NCI-H128 (cell line): ENCODE data around the gene SLC35G3.
"Not testable (repeated sequence)": the region's sequence is repeated elsewhere in the genome, so short reads cannot be mapped to it uniquely, and the experiment has no call there.

ENCODE experiments used
- DNase-seq: peaks from one replicate; lab custom pipeline; 2025; ENCODE audit not compliant: unreplicated experiment; lab: John Stamatoyannopoulos, UW

Gene SLC35G3

DNA sequence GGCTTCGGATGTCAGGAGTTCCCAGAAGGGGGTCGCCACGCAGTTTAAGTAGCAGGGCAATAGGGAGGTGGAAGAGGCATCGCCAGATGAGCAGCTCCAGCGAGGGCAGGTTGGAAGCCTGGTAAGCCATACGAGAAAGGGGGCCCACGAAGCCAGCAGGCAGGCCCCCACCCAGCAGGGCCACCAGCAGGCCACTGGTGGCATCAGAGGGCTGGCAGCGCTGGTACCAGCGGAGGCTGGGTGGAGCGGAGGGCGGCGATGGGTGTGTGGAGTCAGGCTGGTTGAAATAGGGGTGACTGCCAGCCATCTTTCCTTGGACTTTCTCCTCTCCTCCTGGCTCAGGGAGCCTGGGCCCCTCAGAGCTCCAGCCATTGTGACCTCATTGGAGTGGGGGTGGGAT lies at the start of gene SLC35G3:
SLC35G3 (minus strand) TSS at position 393 of the 400 bp plus-strand sequence; CDS start at position 307, 86 bp downstream.
- DNase-seq, result not testable (repeated sequence)

DNA sequence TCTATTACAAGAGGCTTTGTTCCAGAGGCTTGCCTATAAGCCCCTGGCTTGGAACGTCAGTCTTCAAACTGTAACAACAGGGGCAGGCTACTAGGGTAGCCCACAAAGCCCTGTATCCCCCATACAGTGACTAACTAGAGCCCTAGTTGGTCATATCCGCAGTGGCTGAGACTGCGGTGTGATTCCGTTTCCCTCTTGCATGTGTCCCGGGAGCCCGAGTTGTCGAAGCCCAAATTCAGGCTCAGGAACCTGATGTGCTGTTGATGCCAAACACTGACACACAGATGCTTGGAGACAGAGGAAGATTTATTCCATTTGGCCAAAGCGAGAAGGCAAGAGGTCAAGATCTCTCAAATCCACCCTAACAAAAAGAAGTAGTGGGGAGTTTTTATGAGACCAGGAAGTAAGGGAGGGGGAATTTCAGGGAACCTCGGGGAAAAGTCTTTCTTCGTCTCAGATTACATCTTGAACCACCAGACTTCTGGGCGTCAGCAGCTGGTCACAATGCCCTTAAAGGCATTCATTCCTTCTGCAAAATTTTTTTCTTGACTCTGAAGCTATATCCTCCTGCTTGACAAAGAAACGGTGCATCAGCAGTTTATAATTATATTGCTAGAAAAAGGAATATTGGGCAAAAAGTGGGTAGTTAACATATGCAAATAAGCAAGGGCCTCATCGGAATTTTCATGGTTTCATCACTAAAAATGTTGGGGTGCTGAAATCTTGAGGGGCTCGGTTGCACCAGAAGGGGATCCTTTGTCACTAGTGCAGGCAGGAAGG lies 49.6 kb upstream of the SLC35G3 start:
- no peak for DNase-seq

DNA sequence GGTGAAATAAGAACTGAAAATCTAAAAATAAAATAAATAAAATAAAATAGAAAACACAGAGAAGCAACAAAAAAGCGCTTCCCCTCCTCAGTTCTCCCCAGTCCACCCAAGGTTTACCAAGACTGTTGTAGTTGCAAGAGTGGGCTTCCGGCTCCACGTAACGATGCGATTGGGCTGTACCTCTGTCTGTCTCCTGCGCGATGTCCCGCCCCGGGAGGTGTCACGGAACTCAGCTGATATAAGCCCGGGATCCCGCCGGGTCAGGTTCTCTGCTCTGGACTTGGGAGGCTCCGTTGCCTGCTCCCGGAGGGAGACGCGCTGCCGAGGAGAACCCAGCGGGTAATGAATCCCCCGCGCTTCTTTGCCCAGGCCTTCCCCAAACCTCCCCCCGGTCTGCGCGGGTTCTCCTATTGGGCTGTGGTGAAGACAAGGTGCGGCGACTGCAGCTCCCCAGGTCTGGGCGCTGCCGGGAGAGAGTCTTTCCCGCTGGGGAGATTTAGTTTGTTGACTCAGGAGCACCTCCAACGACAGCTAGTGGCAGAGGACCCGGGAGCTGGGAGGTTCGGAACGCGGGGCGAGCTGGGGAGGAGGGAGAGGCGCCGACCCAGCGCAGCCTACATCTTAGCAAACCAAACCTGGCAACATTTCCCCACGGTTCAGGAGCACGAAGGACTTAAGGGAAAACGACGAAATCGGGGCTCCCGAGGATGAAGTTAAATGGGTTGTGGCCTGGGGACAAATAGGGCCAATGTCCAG lies 48.8 kb upstream of the SLC35G3 start, which contains the start of gene SLFN5:
SLFN5 (plus strand) TSS at position 268 of the 756 bp plus-strand sequence. CDS start 15,619 bp downstream, outside the sequence.
- DNase-seq, result peak; percentile 47

DNA sequence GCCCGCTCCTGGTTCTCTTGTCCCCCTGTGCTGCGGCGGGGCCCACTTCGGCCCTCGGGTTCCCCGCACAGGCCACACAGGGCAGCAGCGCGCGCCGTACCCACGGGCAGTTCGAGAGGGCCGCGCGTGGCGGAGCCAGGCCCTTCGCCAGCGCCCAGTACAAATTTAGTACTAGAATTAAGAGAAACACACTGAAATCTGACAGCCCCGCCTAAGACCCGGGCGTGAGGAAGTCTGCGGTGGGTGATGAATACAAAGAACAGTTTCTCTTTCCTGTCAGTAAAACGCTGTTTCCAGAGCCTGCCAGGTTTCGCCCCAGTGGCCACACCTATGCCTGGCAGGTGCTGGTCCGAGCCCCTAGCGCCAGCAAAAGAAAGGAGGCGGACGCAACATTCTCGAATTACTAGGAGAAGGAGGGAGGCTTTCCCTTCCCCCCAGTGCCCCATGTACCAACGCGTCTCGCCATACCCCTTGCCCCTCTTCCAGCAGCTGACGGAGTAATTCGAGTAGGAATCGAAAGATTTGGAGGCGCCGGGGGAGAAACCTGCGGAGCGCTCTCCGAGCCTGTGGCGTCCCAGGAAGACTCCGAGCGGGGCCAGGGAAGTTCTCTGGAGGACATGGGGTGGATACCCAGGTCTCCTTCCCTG lies 48.1 kb upstream of the SLC35G3 start:
- DNase-seq, result peak; percentile 45

DNA sequence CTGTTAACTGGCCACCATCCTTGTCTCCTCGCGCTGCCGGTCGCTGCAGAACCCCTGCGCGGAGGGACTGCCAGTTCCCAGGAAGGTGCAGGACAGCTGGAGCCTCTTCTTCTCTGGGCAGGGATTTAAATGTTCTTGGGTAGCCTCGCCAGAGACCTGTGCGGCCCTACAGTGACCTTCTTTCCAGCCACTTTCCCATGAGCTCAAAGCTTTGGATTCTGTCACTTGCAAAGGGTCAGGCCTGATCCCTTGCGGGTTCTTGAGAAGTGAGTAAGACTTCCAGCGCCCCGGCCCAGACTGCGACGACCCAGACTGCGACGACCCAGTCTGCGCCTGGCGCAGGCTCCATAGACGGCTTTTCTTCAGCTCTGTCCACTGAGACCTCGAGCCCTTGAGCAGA lies 47.3 kb upstream of the SLC35G3 start:
- DNase-seq, result no peak

DNA sequence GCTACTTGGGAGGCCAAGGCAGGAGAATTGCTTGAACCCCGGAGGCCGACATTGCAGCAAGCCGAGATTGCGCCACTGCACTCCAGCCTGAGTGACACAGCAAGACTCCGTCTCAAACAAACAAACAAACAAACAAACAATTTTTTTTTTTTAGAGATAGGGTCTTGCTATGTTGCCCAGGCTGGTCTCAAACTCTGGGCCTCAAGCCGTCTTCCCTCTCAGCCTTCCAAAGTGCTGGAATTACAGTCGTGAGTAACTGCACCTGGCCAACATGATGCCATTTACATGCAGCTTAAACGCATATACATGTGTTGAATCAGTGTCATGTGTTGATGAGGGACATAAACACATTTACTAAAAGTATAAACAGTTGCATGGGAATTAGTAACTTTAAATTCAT lies 46.7 kb upstream of the SLC35G3 start:
- no peak for DNase-seq

DNA sequence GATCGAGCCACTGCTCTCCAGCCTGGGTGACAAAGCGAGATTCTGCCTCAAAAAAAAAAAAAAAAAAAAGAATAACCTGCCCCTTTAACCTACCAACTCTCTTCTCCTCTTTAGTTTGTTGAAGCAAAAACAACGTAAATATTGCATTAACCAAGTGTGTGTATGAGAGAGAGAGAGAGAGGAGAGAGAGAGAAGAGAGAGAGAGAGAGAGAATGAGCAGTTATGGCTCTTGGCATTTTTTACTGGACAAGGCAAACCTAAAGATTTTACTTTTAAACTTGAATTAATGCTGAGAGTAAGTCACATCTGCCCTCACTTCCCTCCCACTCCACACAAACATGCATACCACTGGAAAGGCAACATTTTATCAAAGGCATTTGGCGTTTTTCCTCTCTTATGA lies 45.6 kb upstream of the SLC35G3 start:
- DNase-seq, result no peak

DNA sequence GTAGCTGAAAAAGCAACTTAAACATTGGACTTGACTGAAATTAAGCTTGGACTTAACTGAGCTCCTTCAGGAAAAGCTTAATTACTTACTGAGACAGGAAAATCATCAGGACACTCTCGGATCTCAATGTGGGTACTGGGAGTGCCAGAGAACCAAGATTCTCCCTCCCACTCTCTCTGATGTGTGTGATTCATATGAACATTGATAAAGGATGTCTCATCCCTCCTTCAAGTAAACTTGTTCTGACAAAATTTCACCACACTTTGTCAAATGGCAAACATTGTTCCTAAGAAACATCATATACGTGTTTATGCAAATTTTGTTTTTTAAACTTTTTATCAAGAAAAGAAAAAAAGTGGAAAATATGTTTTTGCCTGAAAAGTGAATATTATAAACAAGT lies 44.6 kb upstream of the SLC35G3 start:
- DNase-seq, result no peak

DNA sequence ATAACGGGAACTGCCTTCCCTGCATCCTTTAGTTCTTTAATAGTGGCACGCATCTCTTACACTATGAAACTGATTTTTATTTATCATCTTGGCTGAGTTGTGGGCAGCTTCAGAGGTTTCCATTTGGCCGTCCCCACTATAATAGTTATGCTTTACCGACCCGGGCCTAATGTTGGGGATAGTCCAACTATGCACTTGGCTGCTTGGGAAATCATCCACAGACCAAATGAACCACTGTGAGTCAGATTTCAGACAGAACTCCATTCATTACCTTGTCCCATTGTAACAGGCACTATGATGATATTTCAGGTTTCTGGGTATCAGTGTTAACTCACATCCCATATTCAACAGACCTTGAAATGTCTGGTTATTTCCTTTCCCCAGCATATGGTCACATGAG lies 42.6 kb upstream of the SLC35G3 start:
- DNase-seq, result no peak

DNA sequence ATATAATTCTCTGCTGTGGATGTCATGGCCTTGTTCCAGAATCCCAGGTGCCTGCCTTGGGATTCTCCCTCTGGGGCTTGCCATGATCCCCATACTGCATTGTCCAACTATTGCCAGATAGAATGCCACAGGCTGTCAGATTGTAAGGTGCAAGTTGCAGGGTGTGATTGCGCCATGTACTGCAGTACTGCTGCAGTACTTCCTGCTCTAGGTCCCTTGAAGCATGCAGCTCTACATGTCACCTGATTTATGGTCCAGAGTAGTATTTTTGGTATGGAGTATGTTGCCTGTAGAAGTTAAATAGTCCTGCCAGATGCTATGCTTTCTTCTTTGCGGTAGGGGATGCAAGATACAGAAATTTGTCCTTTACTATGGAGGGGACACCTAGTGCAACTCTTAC lies 41.7 kb upstream of the SLC35G3 start:
- no peak for DNase-seq

DNA sequence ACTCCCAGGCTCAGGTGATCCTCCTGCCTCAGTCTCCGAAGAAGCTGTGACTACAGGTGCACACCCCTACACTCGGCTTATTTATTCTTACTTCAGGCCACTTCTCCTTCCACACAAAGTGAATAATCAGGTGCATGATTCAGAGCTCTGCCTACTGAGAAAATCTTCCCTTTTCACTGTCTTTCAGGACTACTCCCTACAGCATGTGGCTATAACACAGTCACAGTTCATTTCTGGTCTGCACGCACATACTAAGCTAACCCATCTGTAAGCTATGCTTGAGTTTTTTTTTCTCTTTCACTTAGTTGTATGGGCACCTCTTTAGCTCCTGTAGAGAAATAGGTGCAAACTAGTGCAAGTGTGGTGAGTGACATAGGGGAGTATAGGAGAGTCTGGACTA lies 41.1 kb upstream of the SLC35G3 start:
- DNase-seq, result no peak

DNA sequence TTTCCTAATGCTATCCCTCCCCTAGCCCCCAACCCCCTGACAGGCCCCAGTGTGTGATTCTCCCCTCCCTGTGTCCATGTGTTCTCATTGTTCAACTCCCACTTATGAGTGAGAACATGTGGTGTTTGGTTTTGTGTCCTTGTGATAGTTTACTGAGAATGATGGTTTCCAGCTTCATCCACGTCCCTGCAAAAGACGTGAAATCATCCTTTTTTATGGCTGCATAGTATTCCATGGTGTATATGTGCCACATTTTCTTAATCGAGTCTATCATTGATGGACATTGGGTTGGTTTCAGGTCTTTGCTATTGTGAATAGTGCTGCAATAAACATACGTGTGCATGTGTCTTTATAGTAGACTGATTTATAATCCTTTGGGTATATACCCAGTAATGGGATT lies 40.1 kb upstream of the SLC35G3 start:
- not testable (repeated sequence) for DNase-seq

DNA sequence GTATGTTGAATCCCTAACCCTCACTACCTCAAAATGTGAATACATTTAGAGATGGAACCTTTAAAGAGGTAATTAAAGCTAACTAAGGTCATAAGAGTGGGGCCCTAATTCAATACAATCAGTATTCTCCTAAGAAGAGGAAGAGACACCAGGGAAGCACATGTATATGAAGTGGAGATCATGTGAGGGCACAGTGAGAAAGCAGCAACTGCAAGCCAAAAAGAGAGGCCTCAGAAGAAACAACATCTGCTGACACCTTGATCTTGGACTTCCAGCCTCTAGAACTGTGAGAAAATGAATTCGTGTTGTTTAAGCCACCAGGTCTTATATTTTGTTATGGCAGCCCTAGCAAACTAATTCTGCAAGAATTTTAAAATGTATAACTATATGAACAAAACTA lies 35.4 kb upstream of the SLC35G3 start:
- no peak for DNase-seq

DNA sequence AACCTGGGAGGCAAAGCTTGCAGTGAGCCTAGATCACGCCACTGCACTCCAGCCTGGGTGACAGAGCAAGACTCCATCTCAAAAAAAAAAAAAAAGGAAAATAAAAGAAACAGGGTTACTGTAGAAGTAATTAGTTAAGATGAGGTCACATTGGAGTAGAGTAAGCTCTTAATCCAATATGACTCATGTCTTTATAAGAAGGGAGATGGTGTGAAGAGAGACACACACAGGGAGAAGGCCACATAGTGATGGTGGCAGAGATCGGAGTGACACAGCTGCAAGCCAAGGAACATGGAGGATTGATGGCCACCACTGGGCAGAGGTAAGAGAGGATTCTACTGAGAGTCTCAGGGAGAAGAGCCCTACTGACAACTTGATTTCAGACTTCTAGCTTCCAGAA lies 33.4 kb upstream of the SLC35G3 start:
- no peak for DNase-seq

DNA sequence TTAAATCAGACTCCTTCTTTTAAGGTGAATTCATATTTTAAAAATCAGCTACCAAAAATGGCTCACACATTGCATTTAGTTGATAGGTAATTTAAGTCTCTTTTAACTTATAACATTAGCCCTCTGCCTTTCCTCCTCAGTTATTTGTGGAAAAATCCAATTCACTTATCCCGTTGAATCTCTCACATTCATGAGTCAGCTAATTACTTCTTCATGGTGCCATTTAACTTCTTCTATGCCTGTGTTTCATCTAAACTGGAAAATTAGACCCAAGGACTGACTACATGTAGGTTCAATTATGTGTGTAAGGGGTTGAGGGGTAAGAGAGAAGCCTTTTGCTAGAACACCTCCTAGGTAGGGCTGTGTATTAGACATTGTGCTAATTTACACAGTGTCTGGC lies 30.2 kb upstream of the SLC35G3 start:
- DNase-seq, result no peak

DNA sequence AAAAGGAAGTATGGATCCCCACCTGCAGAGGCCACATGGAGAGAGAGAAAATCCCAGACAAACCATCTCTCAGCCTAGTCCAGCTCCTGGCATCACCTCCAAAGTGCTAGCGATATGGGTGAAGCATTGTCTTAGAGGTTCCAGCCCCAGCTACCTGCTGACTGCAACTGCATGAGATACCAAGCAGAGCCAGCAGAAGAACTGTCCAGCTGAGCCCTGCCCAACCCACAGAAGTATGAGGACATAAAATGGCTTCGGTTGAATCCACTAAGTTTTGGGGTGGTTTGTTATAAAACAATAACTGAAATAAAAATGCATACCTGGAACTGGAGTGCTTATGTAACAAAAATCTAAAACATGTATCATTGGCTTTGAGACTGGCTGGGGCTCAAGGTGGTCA lies 28.3 kb upstream of the SLC35G3 start:
- DNase-seq, result no peak

DNA sequence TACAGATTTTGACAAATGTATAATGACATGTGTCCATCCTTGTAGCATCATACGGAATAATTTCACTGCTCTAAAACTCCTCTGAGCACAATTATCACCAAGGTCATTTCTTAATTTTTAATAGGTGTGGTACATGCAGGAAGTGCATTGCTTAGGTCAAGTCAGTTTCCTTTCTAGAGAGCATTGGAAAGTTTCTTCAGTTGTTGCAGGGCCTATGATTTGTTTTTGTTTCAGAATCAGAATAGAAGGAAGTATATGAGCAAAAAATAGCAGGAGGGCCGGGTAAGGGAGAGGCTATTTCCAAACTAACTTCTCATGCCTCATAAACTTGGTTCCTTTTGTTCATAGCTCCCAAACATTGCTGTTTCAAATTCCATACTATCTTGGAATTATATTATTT lies 24.7 kb upstream of the SLC35G3 start:
- DNase-seq, result no peak

DNA sequence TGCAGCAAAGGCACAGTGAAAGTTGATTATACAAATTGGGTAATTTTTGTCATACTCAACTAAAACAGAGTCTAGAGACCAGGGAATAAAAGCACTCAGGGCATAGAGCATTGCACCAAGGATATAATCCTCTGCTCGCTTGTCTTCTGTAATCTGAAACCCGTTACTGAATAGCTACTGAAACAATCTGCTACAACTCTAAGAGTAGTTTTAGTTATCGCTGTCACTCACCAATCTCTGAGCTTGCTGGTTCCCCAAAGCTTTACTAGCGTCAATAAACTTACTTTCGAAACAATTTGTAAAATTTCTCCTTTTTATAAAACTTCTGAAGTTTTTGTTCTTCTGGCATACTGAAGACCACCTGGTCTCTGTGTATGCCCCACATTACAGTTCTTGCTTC lies 22.9 kb upstream of the SLC35G3 start:
- no peak for DNase-seq

DNA sequence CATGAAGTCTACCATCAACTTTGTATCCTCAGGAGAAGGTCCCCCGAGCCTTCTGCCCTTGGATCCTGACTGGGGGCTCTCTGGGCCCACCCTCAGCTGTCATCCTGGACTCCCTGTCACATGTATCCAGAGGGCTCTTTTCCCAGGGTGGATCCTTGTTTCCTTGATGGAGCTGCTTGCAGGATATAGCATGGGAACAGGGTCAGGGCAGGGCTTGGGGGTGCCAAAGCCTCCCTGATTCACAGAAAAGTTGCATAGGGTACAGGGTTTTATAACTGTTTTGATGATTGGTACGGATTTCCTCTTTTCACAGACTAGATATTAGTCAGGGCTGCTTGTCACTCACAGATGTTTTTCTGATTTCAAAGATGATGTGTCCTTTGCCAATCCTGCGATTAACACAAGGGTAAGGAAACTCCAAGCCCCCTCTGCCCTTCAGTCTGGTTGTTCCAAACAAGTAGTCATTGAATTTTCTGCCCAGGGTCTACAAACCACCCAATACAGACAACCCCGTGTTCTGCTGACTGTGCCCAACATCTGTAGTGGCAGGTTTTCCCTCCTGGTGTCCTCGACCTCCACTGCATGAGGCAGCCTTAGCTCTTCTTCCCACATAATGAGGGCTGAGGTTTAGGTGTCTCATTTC lies 20.6 kb upstream of the SLC35G3 start:
- DNase-seq, result no peak

DNA sequence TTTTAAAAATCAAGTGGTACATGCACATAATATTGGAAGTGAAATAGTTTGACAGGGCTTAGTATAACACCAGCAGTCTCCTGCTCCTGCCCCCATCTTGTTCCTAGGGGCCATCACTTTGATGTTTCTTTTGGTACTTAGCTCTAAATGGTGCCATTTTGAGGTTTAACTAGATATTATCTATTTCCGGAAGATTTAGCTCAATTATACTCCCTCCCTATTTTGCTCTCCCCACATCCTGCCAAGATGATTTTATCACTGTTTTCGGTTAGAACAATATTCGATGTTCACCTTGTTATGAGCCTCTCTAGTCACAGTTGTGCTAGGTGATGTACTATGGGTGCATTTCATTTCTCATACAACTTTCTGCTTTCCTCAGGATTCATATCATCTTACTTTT lies 20.0 kb upstream of the SLC35G3 start:
- no peak for DNase-seq

DNA sequence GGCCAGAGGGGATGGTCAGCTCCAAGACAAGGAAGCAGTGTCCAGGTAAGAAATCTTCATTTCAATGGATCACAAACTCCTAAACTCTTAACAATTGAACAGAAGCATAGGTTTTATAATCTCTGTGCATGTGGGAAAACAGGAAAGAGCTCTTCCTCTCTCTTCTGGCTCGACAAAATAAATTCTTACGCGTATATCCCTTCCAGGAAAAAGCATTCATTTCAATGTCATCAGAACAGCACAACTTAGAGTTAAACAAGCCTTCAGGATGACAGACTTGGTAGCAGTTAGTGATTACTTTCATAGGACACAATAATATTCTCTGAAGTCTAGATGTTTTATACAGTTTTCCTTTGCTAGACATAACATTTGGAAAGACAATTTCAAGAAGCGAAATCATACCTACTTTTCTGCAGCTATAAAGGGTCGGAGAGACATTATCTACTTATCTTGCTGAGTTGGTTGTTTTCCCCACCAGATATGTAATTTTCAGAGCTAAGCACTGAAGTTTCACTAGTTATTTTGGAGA lies 19.3 kb upstream of the SLC35G3 start:
- no peak for DNase-seq
